ENCODE data around the gene OR51G1.
"Not testable (repeated sequence)": the region's sequence is repeated elsewhere in the genome, so short reads cannot be mapped to it uniquely, and the experiment has no call there.

The OR51G1 gene, protein sequence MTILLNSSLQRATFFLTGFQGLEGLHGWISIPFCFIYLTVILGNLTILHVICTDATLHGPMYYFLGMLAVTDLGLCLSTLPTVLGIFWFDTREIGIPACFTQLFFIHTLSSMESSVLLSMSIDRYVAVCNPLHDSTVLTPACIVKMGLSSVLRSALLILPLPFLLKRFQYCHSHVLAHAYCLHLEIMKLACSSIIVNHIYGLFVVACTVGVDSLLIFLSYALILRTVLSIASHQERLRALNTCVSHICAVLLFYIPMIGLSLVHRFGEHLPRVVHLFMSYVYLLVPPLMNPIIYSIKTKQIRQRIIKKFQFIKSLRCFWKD

DNA sequence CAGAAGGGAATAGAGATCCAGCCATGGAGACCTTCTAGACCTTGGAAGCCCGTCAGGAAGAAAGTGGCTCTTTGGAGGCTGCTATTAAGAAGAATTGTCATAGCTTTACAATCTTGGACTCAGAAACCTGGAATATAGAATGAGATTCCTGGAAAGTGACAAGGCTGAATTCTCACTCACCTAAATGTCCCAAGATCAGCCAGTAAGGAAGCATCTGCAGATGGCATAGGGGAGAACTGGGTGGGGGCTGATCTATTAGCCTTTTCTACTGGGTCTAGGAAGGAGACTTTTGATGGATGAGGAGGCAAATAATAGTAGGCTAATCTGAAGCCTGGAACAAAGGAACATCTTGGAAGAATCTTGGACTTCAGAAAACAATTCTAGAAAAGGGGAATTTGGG, at the start of gene OR51G1:
Gene OR51G1, minus strand, starts transcription at position 101 of the 400 bp plus-strand sequence. Its CDS starts 0 bp downstream, at position 101.
- Mint-ChIP-seq H3K27me3 (peaks cover 10% of the 10 kb centered on the region), H3K9me3 (ENCODE audit: low read depth) (no peaks in the 10 kb centered on the region), H3K27ac (no peak within 1 kb of the TSS), H3K4me3 (no peak within 1 kb of the TSS), H3K4me1 (ENCODE audit: low read depth) (no peaks in the 10 kb centered on the region), H3K36me3 (no peaks in the 10 kb centered on the region)

GRCh38 chr11:4962816-4963215, 38.7 kb upstream of the OR51G1 start:
- H3K9me3 Mint-ChIP-seq (ENCODE audit: low read depth): no peaks in the 10 kb centered on the region
- H3K27me3 Mint-ChIP-seq: peaks cover 1% of the 10 kb centered on the region
- H3K27ac Mint-ChIP-seq: no peak overlapping the region
- no peaks in the 10 kb centered on the region for H3K36me3 Mint-ChIP-seq
- H3K4me1 Mint-ChIP-seq (ENCODE audit: low read depth): no peaks in the 10 kb centered on the region
- H3K4me3 Mint-ChIP-seq: no peak overlapping the region

- H3K4me1 Mint-ChIP-seq (ENCODE audit: low read depth): no peaks in the 10 kb centered on the region
- H3K27me3 Mint-ChIP-seq: peaks cover 1% of the 10 kb centered on the region
- H3K36me3 Mint-ChIP-seq: no peaks in the 10 kb centered on the region
- no peak overlapping the region for H3K27ac Mint-ChIP-seq
- H3K4me3 Mint-ChIP-seq: no peak overlapping the region
- H3K9me3 Mint-ChIP-seq (ENCODE audit: low read depth): no peaks in the 10 kb centered on the region
Measured at GRCh38 chr11:4960877-4961276, 36.7 kb upstream of the OR51G1 start.

- Mint-ChIP-seq H3K27ac (no peak overlapping the region), H3K4me3 (no peak overlapping the region), H3K4me1 (ENCODE audit: low read depth) (no peaks in the 10 kb centered on the region), H3K27me3 (no peaks in the 10 kb centered on the region), H3K9me3 (ENCODE audit: low read depth) (no peaks in the 10 kb centered on the region), H3K36me3 (no peaks in the 10 kb centered on the region)
Measured at GRCh38 chr11:4957396-4957795, 33.3 kb upstream of the OR51G1 start.

- not testable (repeated sequence) for H3K4me1 Mint-ChIP-seq (ENCODE audit: low read depth); H3K4me3 Mint-ChIP-seq; H3K9me3 Mint-ChIP-seq (ENCODE audit: low read depth); H3K27ac Mint-ChIP-seq; H3K27me3 Mint-ChIP-seq; H3K36me3 Mint-ChIP-seq
Measured at GRCh38 chr11:4955613-4956012, 31.5 kb upstream of the OR51G1 start, which contains the start of gene OR51A2. Gene OR51A2 (minus strand): TSS chr11:4955713. CDS start chr11:4955713, 0 bp downstream.

- Mint-ChIP-seq H3K27me3 (peaks cover 1% of the 10 kb centered on the region), H3K9me3 (ENCODE audit: low read depth) (no peaks in the 10 kb centered on the region), H3K27ac (no peak within 1 kb of the TSS), H3K4me3 (no peak within 1 kb of the TSS), H3K4me1 (ENCODE audit: low read depth) (no peaks in the 10 kb centered on the region), H3K36me3 (no peaks in the 10 kb centered on the region)
Measured at GRCh38 chr11:4947505-4947904, 23.4 kb upstream of the OR51G1 start, which contains the start of gene OR51A4. Gene OR51A4 (minus strand): TSS chr11:4947605. CDS start chr11:4947100, 505 bp downstream.

- H3K27me3 Mint-ChIP-seq: peaks cover 3% of the 10 kb centered on the region
- H3K4me1 Mint-ChIP-seq (ENCODE audit: low read depth): no peaks in the 10 kb centered on the region
- no peaks in the 10 kb centered on the region for H3K36me3 Mint-ChIP-seq
- no peak overlapping the region for H3K4me3 Mint-ChIP-seq
- no peaks in the 10 kb centered on the region for H3K9me3 Mint-ChIP-seq (ENCODE audit: low read depth)
- no peak overlapping the region for H3K27ac Mint-ChIP-seq
Measured at GRCh38 chr11:4936745-4937144, 12.6 kb upstream of the OR51G1 start.

GRCh38 chr11:4932751-4933150, 8.6 kb upstream of the OR51G1 start:
- H3K9me3 Mint-ChIP-seq (ENCODE audit: low read depth): no peaks in the 10 kb centered on the region
- no peaks in the 10 kb centered on the region for H3K4me1 Mint-ChIP-seq (ENCODE audit: low read depth)
- no peaks in the 10 kb centered on the region for H3K36me3 Mint-ChIP-seq
- no peaks in the 10 kb centered on the region for H3K27me3 Mint-ChIP-seq
- H3K27ac Mint-ChIP-seq: no peak overlapping the region
- H3K4me3 Mint-ChIP-seq: no peak overlapping the region

- Mint-ChIP-seq H3K4me3 (no peak overlapping the region), H3K9me3 (ENCODE audit: low read depth) (no peaks in the 10 kb centered on the region)
Measured at GRCh38 chr11:4926608-4927007, 2.5 kb upstream of the OR51G1 start.

GRCh38 chr11:4922304-4922703, 1.8 kb downstream of the OR51G1 start:
- Mint-ChIP-seq H3K27ac (no peak overlapping the region), H3K9me3 (ENCODE audit: low read depth) (no peaks in the 10 kb centered on the region), H3K27me3 (peaks cover 10% of the 10 kb centered on the region), H3K4me1 (ENCODE audit: low read depth) (no peaks in the 10 kb centered on the region), H3K36me3 (no peaks in the 10 kb centered on the region), H3K4me3 (no peak overlapping the region)

More at GRCh38 chr11:4926608-4927007, 2.5 kb upstream of the OR51G1 start:
- Mint-ChIP-seq H3K36me3 (no peaks in the 10 kb centered on the region), H3K4me1 (ENCODE audit: low read depth) (no peaks in the 10 kb centered on the region), H3K27ac (no peak overlapping the region), H3K27me3 (peaks cover 10% of the 10 kb centered on the region)

GRCh38 chr11:4921796-4922195, 2.3 kb downstream of the OR51G1 start:
- Mint-ChIP-seq H3K9me3 (ENCODE audit: low read depth) (no peaks in the 10 kb centered on the region), H3K4me1 (ENCODE audit: low read depth) (no peaks in the 10 kb centered on the region), H3K27me3 (peaks cover 10% of the 10 kb centered on the region), H3K27ac (no peak overlapping the region), H3K36me3 (no peaks in the 10 kb centered on the region), H3K4me3 (no peak overlapping the region)

GRCh38 chr11:4919250-4919649, 4.9 kb downstream of the OR51G1 start, which contains the start of gene OR51G2:
Gene OR51G2 (minus strand): TSS chr11:4919350. CDS start chr11:4915663, 3,687 bp downstream.
- Mint-ChIP-seq H3K27me3 (peaks cover 7% of the 10 kb centered on the region), H3K36me3 (no peaks in the 10 kb centered on the region), H3K9me3 (ENCODE audit: low read depth) (no peaks in the 10 kb centered on the region), H3K27ac (no peak within 1 kb of the TSS), H3K4me1 (ENCODE audit: low read depth) (no peaks in the 10 kb centered on the region), H3K4me3 (no peak within 1 kb of the TSS)

DNA sequence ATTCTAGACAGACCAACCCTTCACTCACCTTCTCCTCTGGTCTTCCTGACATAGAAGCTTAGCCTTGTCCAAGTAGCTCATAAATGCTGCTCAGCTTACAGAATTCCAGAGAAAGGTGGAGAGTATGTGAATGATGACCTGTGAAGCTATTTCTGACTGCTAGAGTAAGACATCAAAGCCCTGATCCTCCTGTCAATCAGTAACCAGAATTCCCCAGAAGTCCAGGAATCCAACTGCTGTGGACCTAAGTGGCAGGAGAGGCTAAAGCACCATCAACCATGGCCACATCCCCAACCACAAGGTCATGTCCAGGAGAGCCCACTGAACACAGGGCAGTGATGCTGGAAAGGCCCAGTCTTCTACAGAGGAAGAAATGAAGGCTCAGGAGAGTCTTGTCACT, 7.6 kb downstream of the OR51G1 start:
- Mint-ChIP-seq H3K27me3 (no peaks in the 10 kb centered on the region), H3K9me3 (ENCODE audit: low read depth) (no peaks in the 10 kb centered on the region), H3K4me1 (ENCODE audit: low read depth) (no peaks in the 10 kb centered on the region), H3K36me3 (no peaks in the 10 kb centered on the region), H3K27ac (no peak overlapping the region), H3K4me3 (no peak overlapping the region)

DNA sequence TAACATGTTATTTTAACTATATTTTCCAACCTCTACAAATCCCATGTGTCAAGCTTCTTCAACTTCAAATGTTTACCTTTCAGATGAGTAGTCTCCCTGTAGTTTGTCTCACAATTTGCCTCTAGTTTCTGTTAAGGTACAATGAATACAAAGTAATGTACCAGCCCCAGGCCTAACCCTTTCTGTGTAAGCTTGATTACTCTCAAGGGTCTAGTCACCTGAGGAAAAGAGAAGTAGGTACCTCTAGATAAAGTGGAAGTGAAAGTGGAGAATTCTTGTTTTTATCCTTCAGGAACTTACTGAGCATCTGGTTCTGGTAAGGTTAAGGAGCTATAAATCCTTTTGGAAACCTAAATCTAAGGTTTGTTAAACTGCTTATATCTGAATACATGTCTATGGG, 20.7 kb downstream of the OR51G1 start, which contains the start of gene OR51A7:
Gene OR51A7, plus strand, starts transcription at position 300 of the 400 bp plus-strand sequence. CDS start 3,587 bp downstream, outside the sequence.
- no peaks in the 10 kb centered on the region for H3K27me3 Mint-ChIP-seq
- no peak within 1 kb of the TSS for H3K27ac Mint-ChIP-seq
- no peaks in the 10 kb centered on the region for H3K36me3 Mint-ChIP-seq
- no peaks in the 10 kb centered on the region for H3K4me1 Mint-ChIP-seq (ENCODE audit: low read depth)
- no peaks in the 10 kb centered on the region for H3K9me3 Mint-ChIP-seq (ENCODE audit: low read depth)
- no peak within 1 kb of the TSS for H3K4me3 Mint-ChIP-seq

GRCh38 chr11:4891996-4892640, 32.0 kb downstream of the OR51G1 start:
- Mint-ChIP-seq H3K9me3 (ENCODE audit: low read depth) (peaks cover 3% of the 10 kb centered on the region), H3K27me3 (peaks cover 2% of the 10 kb centered on the region), H3K4me3 (no peak overlapping the region), H3K27ac (no peak overlapping the region), H3K4me1 (ENCODE audit: low read depth) (no peaks in the 10 kb centered on the region), H3K36me3 (no peaks in the 10 kb centered on the region)

Measured in activated naive CD8-positive, alpha-beta T cell (primary cell).